Mesenteric fat pad (tissue), 1 donor: ENCODE measurements around the gene SALL2. TPM values are rescaled to one million over a fixed set of nuclear protein-coding genes. Genes with fewer than 3 reads are reported as not detected.

Experiments
- DNase-seq: peaks from one replicate; pipeline ENCODE4 v3.0.0-alpha.2; 2020; ENCODE audit warnings: low spot score
- total RNA-seq: library from RNA; stranded (reverse); fragmentation: NEBNext Ultra II Directional; extraction: Animal tissue kit (Norgen Biotek cat#: 25700); gene quantifications from one replicate; pipeline ENCODE4 v1.2.1, GENCODE V29; 2021
- donor health status: DM: yes; HTN: yes; CAD: no.

Gene SALL2
- total RNA-seq, 1 donor from 2014 or later, result 2.6 TPM

GRCh38 chr14:21494902-21495762 is 31.0 kb downstream of the SALL2 start:
- no peak for DNase-seq

- no peak for DNase-seq
These were observed 39.5 kb downstream of the SALL2 start for GRCh38 chr14:21486640-21487087.

- peak; percentile 97 for DNase-seq
These were observed 49.0 kb downstream of the SALL2 start, which contains the start of the genes RAB2B and TOX4 for GRCh38 chr14:21476925-21477681. RAB2B (minus strand) TSS chr14:21476959; CDS start chr14:21476872, 87 bp downstream. TOX4 (plus strand) TSS chr14:21477195; CDS start chr14:21477279, 84 bp downstream.

- DNase-seq, result peak; percentile 95
These were observed 49.6 kb downstream of the SALL2 start for GRCh38 chr14:21476523-21476924.

GRCh38 chr14:21475767-21476522 is 50.2 kb downstream of the SALL2 start:
- DNase-seq, result no peak

Other genes with a start within 250 kb of the SALL2 start
- 0.80 TPM for gene RPGRIP1, start 246.3 kb downstream of the SALL2 start, total RNA-seq
- 52.6 TPM for gene SUPT16H, start 142.3 kb downstream of the SALL2 start, total RNA-seq
- gene CHD8, start 70.2 kb downstream of the SALL2 start, total RNA-seq, result 60.9 TPM
- gene RAB2B, start 49.4 kb downstream of the SALL2 start, total RNA-seq, result 24.2 TPM
- 85.0 TPM for gene TOX4, start 49.2 kb downstream of the SALL2 start, total RNA-seq
- gene METTL3, start 15.0 kb downstream of the SALL2 start, total RNA-seq, result 37.0 TPM
- not detected for gene OR10G3, start 53.7 kb upstream of the SALL2 start, total RNA-seq
- not detected for gene OR10G2, start 108.6 kb upstream of the SALL2 start, total RNA-seq
- gene OR4E2, start 127.5 kb upstream of the SALL2 start, total RNA-seq, result not detected
- not detected for gene OR4E1, start 147.5 kb upstream of the SALL2 start, total RNA-seq